Stimulated activated CD4-positive, alpha-beta T cell treated with anti-CD3 and anti-CD28 coated beads, TNF-alpha, amount 100 ng/mL, for 4 hours (primary cell): ENCODE data around the gene NT5DC2.
"Not testable (repeated sequence)": the region's sequence is repeated elsewhere in the genome, so short reads cannot be mapped to it uniquely, and the experiment has no call there.

Experiments used
- DNase-seq, 3 experiments: peaks; one replicate each; pipeline ENCODE4 v3.0.0-alpha.2; 2020; ENCODE audit warnings: low read depth in 3 of 3

The NT5DC2 gene

DNA sequence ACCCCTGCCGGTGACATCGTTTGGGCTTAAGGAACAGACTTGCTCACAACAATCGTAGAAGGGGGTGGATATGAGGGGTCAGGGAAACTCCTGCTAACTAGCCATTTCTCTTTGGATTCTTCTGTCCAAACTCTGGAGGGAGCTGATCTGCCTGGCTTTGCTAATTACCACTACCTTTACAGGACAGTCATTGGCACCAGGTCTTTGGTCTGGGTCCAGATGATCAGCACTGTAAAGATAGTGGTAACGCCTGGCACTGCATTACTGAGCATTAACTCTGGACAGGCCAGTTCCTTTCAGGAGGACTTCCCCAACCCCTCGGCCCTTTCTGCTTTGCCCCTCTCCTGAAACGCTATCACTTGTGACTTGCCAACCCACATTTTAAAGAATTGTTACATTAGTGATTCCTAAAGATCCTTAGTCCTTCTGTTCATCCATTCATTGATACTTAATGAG is 3.5 kb upstream of the NT5DC2 start:
- DNase-seq, result no peak

DNA sequence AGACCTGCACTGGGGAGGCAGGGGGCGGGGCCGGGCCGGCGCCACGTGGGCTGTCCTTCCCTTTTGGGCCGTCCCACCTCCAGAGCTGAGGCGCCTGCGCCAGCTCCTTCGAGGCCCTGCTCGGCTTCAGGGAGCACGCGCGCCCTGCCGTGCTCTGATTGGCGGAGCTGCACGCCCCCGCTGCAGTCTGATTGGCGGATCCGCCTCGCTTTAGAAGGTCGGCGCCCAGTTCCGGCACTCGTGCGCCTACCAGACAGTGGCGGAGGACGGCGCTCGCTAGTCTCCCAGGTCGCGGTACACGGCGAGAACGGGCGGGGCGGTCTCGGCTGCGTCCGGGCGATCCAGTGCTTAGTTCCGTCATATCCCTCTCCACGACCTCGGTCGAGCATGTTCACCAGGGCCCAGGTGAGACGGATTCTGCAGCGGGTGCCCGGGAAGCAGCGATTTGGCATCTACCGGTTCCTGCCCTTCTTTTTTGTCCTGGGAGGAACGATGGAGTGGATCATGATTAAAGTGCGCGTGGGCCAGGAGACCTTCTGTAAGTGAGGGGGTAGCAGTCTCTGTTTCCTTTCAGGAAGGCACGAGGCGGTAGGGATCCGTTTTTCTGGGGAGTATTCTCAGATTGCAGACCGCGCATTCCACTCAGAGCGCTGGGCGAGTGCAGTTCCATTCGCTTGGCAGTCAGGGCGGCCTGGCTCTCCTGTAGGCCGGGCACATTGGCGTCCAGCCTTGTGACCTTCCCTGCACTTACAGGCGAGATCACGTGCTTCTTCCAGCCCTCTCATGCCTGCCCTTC is 2.9 kb upstream of the NT5DC2 start, which contains the start of gene UQCC5:
UQCC5 (plus strand) TSS at position 237 of the 796 bp plus-strand sequence; CDS start at position 388, 151 bp downstream.
- DNase-seq, result peak; percentile 92 to 97 (median 94)

GRCh38 chr3:52536112-52536368 is 2.4 kb upstream of the NT5DC2 start:
- no peak for DNase-seq

GRCh38 chr3:52535411-52536111 is 1.9 kb upstream of the NT5DC2 start:
- no peak for DNase-seq

- DNase-seq, result no peak
These were observed 875 bp upstream of the NT5DC2 start for GRCh38 chr3:52534281-52535183.

DNA sequence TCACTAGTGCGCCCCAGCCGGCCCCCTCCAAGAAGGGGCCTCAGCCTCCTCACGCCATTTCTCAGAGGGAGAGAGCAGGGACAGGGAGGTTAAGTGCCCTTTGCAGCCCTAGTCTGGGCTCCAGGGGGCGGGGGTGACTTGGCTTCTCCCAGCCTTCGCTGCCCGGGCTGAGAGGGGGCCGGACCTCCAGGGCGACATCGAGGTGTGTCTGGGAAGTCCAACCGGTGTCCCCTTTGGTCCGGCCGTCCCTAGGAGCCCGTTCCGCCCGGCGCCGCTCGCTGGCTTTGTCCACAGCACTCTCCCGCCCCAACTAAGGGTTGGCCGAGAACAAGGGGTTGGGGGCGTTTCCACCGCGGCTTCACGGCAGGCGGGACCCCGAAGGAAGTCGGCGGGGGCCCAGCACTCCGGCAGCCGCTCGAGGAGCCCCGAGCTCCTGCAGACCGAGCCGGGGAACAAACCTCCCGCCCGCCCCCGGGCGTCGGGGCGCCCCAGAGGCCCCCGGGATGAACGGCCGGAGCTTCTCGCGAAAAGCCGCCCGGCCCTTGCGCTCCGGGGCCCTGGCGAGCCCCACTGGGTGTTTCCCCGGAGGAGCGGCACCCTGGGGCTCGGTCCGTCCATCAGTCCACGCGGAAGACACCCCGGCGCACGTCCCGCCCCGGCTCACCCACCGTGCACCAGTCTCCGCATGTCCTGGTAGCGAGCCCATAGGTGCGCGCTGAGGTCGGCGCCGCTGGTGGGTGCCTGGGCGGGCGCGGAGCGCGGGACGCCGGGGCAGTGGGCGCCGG is 627 bp downstream of the NT5DC2 start:
- peak in 1 of 3 experiments; percentile 24 for DNase-seq

GRCh38 chr3:52532517-52532837 is 1.2 kb downstream of the NT5DC2 start:
- no peak for DNase-seq

DNA sequence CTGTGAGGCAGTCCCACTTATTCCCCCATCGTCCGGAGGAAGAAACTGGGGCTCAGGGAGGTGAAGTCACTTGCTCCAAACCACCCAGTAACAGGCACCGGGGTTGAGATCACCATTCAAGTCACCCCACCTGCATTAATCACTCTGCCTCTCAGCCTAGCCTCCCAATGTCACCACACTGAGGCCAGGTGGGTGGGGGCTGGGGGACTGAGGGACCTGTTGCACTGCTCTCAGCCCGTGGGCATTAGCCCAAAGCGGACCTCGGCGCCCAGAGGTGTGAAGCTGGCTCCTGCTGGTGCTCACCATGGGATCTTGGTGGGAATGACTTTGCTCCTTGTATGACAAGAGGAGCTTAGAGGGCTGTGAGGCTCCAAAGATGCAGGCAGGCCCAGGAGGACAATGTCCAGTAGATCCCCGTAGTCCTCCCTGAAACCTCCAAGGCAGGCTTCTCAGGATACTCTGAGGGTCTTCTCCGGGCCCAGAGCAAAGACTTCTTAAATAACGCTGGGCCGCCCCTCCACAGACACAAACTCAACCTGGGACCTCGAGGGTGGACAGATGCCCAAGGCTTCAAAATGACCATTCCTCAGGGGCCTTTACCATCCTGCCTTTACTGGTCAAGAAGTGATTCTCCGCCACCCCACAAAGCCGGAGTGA is 1.7 kb downstream of the NT5DC2 start:
- no peak for DNase-seq

- DNase-seq, result no peak
These were observed 2.5 kb downstream of the NT5DC2 start for GRCh38 chr3:52530918-52531826.

DNA sequence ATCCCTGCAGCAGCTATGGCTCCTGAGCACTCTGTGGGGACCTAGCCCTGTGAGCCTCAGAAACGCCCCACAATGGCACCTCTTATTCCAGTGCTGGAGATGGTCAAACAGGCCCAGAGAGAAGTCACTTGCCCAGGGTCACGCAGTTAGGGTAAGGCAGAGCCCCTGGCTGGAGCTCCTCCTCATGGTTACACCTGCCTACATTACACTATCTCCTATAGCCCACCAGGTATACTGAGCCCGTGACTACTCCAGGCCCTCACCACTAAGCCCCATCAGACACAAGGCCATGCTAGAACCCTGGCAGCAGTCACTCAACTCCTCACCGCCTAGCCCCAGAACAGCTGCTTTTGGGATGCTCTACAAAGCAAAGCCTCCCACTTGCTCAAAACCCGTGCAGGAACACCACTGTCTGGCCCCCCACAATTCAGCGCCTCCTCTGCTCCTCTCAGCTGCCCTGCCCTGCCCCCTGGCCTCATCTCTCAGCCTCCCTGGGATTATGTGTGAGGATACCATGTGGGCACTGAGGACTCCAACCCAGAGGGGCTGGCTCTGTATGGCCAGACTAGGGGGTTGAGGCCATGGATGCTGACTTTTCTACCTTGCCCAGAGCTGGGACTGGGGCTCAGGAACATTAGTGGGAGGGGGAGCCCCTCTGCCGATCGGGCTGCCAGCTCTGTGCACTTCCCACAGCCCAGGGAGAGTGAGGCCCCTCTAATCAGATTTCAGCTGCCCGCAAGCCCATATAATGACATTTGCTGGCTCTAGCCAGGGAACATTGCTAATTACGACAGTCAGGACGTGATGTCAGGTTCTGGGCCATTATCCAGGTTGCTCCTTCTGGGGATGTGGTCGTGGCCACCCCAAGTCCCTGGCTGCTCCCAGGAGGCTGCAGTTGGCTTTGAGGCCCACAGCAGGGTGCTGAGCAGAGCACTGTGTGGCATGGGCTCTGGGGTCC is 4.0 kb downstream of the NT5DC2 start:
- no peak for DNase-seq

- DNase-seq, result no peak
These were observed 4.9 kb downstream of the NT5DC2 start for GRCh38 chr3:52528586-52529375.

DNA sequence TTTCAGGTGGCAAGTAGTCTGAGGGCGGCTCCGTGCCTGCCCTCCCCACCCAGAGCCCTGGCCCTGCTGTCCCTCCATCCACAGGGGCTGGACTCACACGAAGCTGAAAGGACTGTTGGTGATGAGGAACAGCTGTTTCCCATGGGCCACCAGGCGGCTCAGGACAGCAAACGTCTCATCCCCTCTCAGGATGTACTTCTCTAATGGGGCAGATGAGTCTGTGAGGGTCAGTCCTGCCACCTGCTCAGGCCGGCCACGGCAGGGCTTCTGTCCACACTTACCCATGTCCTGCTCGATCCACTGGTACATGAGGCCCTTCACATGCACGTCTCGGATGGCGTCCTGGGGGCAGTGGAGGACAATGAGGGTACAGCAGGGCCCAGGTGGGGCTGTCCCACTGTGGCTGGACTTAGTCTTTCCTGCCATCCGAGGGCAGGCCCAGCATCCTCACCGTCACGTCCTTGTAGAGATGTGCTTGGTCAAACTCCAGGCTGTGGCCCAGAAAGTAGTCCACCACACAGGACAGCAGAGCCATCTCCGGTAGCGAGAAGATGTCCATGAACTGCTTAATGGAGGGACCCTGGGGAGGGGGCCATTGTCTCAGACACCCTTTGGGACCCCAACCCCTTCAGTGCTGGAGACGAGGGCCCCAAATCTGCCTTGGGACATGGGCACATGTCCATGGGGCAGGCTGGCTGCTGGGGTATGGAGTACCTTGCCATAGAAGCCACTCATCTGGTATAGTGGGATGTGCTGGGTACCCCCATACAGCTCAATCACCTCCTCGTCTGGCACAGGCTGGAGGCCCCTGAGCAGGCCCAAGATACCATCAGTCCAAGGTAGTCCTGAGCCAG is 5.7 kb downstream of the NT5DC2 start:
- no peak for DNase-seq

- DNase-seq, result no peak
These were observed 6.5 kb downstream of the NT5DC2 start for GRCh38 chr3:52527039-52527731.

- not testable (repeated sequence) for DNase-seq
These were observed 7.0 kb downstream of the NT5DC2 start for GRCh38 chr3:52526671-52527038.

GRCh38 chr3:52525680-52526561 is 7.7 kb downstream of the NT5DC2 start:
- DNase-seq, result no peak
